ENCODE data around the gene THADA. TPM values are rescaled to one million over a fixed set of nuclear protein-coding genes. Genes with fewer than 3 reads are reported as not detected.
A peak's percentile ranks its signal among the peaks of the same experiment; 100 is the strongest.

THADA gene
- polyA plus RNA-seq, 1 donor (not counting 4 experiments of a cell fraction or from before 2014, with no cell fraction given): 22.6 TPM

- DNase-seq (ENCODE audit: low read depth, low spot score): no peak
- H3K9ac ChIP-seq (ENCODE audit: control insufficient read depth, extremely low read depth, insufficient read depth, low read length): no peak overlapping the region
- peaks cover 0 to 3% of the 10 kb centered on the region in 2 experiments for H3K36me3 ChIP-seq (ENCODE audit: control insufficient read depth in 2 of 2, extremely low read depth in 1 of 2, insufficient read depth in 2 of 2, low read length in 2 of 2)
- no peaks in the 10 kb centered on the region for H3K9me3 ChIP-seq (ENCODE audit: control insufficient read depth, low read depth, low read length)
- peaks cover 30% of the 10 kb centered on the region for H3K4me1 ChIP-seq (ENCODE audit: control insufficient read depth, extremely low read depth, insufficient read depth, low read length)
- no peaks in the 10 kb centered on the region for H3K9me1 ChIP-seq (ENCODE audit: control insufficient read depth, extremely low read depth, insufficient read depth, low read length)
- H2AFZ ChIP-seq (ENCODE audit: control insufficient read depth, low read length): no peak overlapping the region
- H3K27ac ChIP-seq (ENCODE audit: control insufficient read depth, insufficient read depth, low read length): no peak overlapping the region
- dilution Hi-C loops (cut with MboI; ENCODE audit: extremely low pct_ligation_motif_present, low sequenced_read_pairs): no loop called here
- no peak overlapping the region for H3K4me2 ChIP-seq (ENCODE audit: control insufficient read depth, extremely low read depth, insufficient read depth, low read depth, low read length)
- no peak overlapping the region for H3K4me3 ChIP-seq (ENCODE audit: control insufficient read depth in 2 of 3, extremely low read depth in 1 of 3, insufficient read depth in 2 of 3, low read depth in 1 of 3, low read length in 3 of 3)
- TF ChIP-seq CTCF (optimal IDR thresholded peaks at IDR 0.05 in 1 of 3, IDR thresholded peaks at IDR 0.05 in 1 of 3, conservative IDR thresholded peaks at IDR 0.05 in 1 of 3; ENCODE audit: extremely low read depth in 1 of 3, insufficient read depth in 2 of 3, low read length in 3 of 3) (no peak), EZH2 (IDR thresholded peaks at IDR 0.05; ENCODE audit: low read length) (no peak)
- peaks cover 6% of the 10 kb centered on the region for H3K79me2 ChIP-seq (ENCODE audit: control insufficient read depth, insufficient read depth, low read length)
- no peaks in the 10 kb centered on the region for H4K20me1 ChIP-seq (ENCODE audit: control insufficient read depth, extremely low read depth, insufficient read depth, low read length)
- H3K27me3 ChIP-seq (ENCODE audit: control insufficient read depth, extremely low read depth, insufficient read depth, low read length): no peaks in the 10 kb centered on the region
- FAIRE-seq: no peak
Measured at GRCh38 chr2:43513216-43513615, 82.6 kb downstream of the THADA start.

- dilution Hi-C loops (cut with MboI; ENCODE audit: extremely low pct_ligation_motif_present, low sequenced_read_pairs): no loop called here
- H3K9me1 ChIP-seq (ENCODE audit: control insufficient read depth, extremely low read depth, insufficient read depth, low read length): no peaks in the 10 kb centered on the region
- H2AFZ ChIP-seq (ENCODE audit: control insufficient read depth, low read length): no peak overlapping the region
- no peaks in the 10 kb centered on the region for H3K27me3 ChIP-seq (ENCODE audit: control insufficient read depth, extremely low read depth, insufficient read depth, low read length)
- peaks cover 6% of the 10 kb centered on the region for H3K79me2 ChIP-seq (ENCODE audit: control insufficient read depth, insufficient read depth, low read length)
- H3K4me3 ChIP-seq (ENCODE audit: control insufficient read depth in 2 of 3, extremely low read depth in 1 of 3, insufficient read depth in 2 of 3, low read depth in 1 of 3, low read length in 3 of 3): no peak overlapping the region
- no peaks in the 10 kb centered on the region for H4K20me1 ChIP-seq (ENCODE audit: control insufficient read depth, extremely low read depth, insufficient read depth, low read length)
- H3K9me3 ChIP-seq (ENCODE audit: control insufficient read depth, low read depth, low read length): no peaks in the 10 kb centered on the region
- TF ChIP-seq CTCF (optimal IDR thresholded peaks at IDR 0.05 in 1 of 3, IDR thresholded peaks at IDR 0.05 in 1 of 3, conservative IDR thresholded peaks at IDR 0.05 in 1 of 3; ENCODE audit: extremely low read depth in 1 of 3, insufficient read depth in 2 of 3, low read length in 3 of 3): no peak
- no peak for TF ChIP-seq EZH2 (IDR thresholded peaks at IDR 0.05; ENCODE audit: low read length)
- peaks cover 0 to 3% of the 10 kb centered on the region in 2 experiments for H3K36me3 ChIP-seq (ENCODE audit: control insufficient read depth in 2 of 2, extremely low read depth in 1 of 2, insufficient read depth in 2 of 2, low read length in 2 of 2)
- peaks cover 15% of the 10 kb centered on the region for H3K4me1 ChIP-seq (ENCODE audit: control insufficient read depth, extremely low read depth, insufficient read depth, low read length)
- no peak overlapping the region for H3K9ac ChIP-seq (ENCODE audit: control insufficient read depth, extremely low read depth, insufficient read depth, low read length)
- no peak overlapping the region for H3K27ac ChIP-seq (ENCODE audit: control insufficient read depth, insufficient read depth, low read length)
- no peak for DNase-seq (ENCODE audit: low read depth, low spot score)
- no peak overlapping the region for H3K4me2 ChIP-seq (ENCODE audit: control insufficient read depth, extremely low read depth, insufficient read depth, low read depth, low read length)
- peak; percentile 29 for FAIRE-seq
Measured at GRCh38 chr2:43511199-43511598, 84.6 kb downstream of the THADA start.

Data from keratinocyte (primary cell).